Panc1 (cell line): ENCODE data around the gene ITPRID2. TPM values are rescaled to one million over a fixed set of nuclear protein-coding genes. Genes with fewer than 3 reads are reported as not detected.

Source experiments
- ATAC-seq: fragments of 200-7000 bp; cut with Tn5 transposase; 2 replicates; pipeline ENCODE4 v1.9.1; 2020; ENCODE audit warnings: mild to moderate bottlenecking, moderate library complexity
- BruUV-seq: library from RNA; stranded (reverse); fragments of 400-500 nt; replicated peaks from 2 replicates; lab custom pipeline; 2021; lab: Mats Ljungman, UMichigan
- CTCF ChIA-PET: fragments of 300-600 bp; sonication (Branson Sonifier 250); formaldehyde crosslinking; loops from one replicate; lab custom pipeline; 2022; ENCODE audit warnings: antibody characterized with exemption; lab: Charles Lee
- POLR2A ChIA-PET: fragments of 300-600 bp; sonication (Branson Sonifier 250); formaldehyde crosslinking; loops from one replicate; lab custom pipeline; 2022; ENCODE audit warnings: antibody characterized with exemption; lab: Charles Lee
- DNase-seq: peaks from one replicate; pipeline ENCODE4 v3.0.0-alpha.2; 2010; ENCODE audit warnings: low read depth, low spot score
- H3K27ac ChIP-seq: 2 replicates; pipeline ENCODE4 v1.5.1; 2011; ENCODE audit warnings: mild to moderate bottlenecking, low read length, inconsistent platforms
- H3K27me3 ChIP-seq: fragments of 200-500 bp; sonication (Bioruptor generic); 2 replicates; pipeline ENCODE4 v1.6.0; 2014; ENCODE audit warnings: low read length, inconsistent platforms; ENCODE audit not compliant: control insufficient read depth, insufficient read depth
- H3K36me3 ChIP-seq: fragments of 200-500 bp; sonication (Bioruptor generic); 2 replicates; pipeline ENCODE4 v1.5.1; 2014; ENCODE audit warnings: inconsistent platforms, mild to moderate bottlenecking, low read length, moderate library complexity; ENCODE audit not compliant: control insufficient read depth, insufficient read depth
- H3K4me1 ChIP-seq: 2 replicates; pipeline ENCODE4 v1.5.1; 2011; ENCODE audit warnings: inconsistent platforms, mild to moderate bottlenecking, low read length, moderate library complexity; ENCODE audit not compliant: control insufficient read depth, insufficient read depth
- H3K4me3 ChIP-seq, 2 experiments: 2 replicates each; pipeline ENCODE4 v1.5.1; 2011 to 2012; ENCODE audit warnings: low read depth in 2 of 2, low read length in 2 of 2, mild to moderate bottlenecking in 2 of 2, inconsistent platforms in 1 of 2, moderate library complexity in 1 of 2
- H3K9me3 ChIP-seq: fragments of 200-500 bp; sonication (Bioruptor generic); 2 replicates; pipeline ENCODE4 v1.5.1; 2014; ENCODE audit warnings: low read depth, mild to moderate bottlenecking, inconsistent platforms, low read length, moderate library complexity; ENCODE audit not compliant: control insufficient read depth, insufficient read depth
- POLR2AphosphoS5 ChIP-seq: IDR thresholded peaks from 2 replicates; pipeline ENCODE4 v1.6.1; 2012; ENCODE audit warnings: mild to moderate bottlenecking, low read depth, low read length, moderate library complexity
- SIN3A ChIP-seq: IDR thresholded peaks from 2 replicates; pipeline ENCODE4 v1.6.1; 2012; ENCODE audit warnings: low read depth, mild to moderate bottlenecking, low read length, moderate library complexity, borderline replicate concordance; ENCODE audit not compliant: insufficient read depth
- TCF7L2 ChIP-seq: IDR thresholded peaks from 2 replicates; pipeline ENCODE4 v1.6.1; 2011; ENCODE audit warnings: mild to moderate bottlenecking, low read depth, low read length, inconsistent platforms
- in situ Hi-C: cut with HindIII; loops from 2 replicates; pipeline ENCODE4 v1.10.0; 2016; ENCODE audit warnings: low sequenced_read_pairs, low pct_unique_long_range_greater_than_20kb
- intact Hi-C: fragments of 100-400 bp; cut with micrococcal nuclease; formaldehyde crosslinking; loops from one replicate; pipeline ENCODE4 v1.10.0; 2022; ENCODE audit not compliant: unreplicated experiment
- total RNA-seq: library from RNA; stranded (reverse); gene quantifications from one replicate; pipeline ENCODE4 v1.2.1, GENCODE V29; 2021; ENCODE audit not compliant: unreplicated experiment
- TF ChIP-seq, protein P1 (sequence below): fragments of 450-650 bp; IDR thresholded peaks from 2 replicates; pipeline ENCODE4 v1.5.1; 2017; ENCODE audit warnings: mild to moderate bottlenecking
- TF ChIP-seq, protein P2 (sequence below), 2 experiments: IDR thresholded peaks; 2 replicates each; pipeline ENCODE4 v1.6.1; 2011 to 2012; ENCODE audit warnings: low read depth in 2 of 2, control low read depth in 1 of 2, low read length in 1 of 2, mild to moderate bottlenecking in 1 of 2, moderate library complexity in 1 of 2; ENCODE audit not compliant: insufficient read depth in 1 of 2

ITPRID2 gene
- total RNA-seq, 1 experiment from 2014 or later: 261 TPM

- BruUV-seq: no TSS peak
- Histone ChIP-seq H3K9me3 (no peaks in the 10 kb centered on the region), H3K4me1 (peaks cover 37% of the 10 kb centered on the region), H3K27me3 (no peaks in the 10 kb centered on the region), H3K27ac (peak overlapping the region; percentile 95), H3K4me3 (peak overlapping the region in 1 of 2 experiments; percentile 5; a peak in 1 of 4 replicates), H3K36me3 (peaks cover 19% of the 10 kb centered on the region)
- DNase-seq (no peak), ATAC-seq (no peak)
- in situ Hi-C loops (loop anchor here (10.0 kb wide), 1 partner anchor 135 kb away; no protein-coding TSS in a partner anchor), intact Hi-C loops (loop anchor here (5.0 kb wide), 2 partner anchors 97 to 147 kb away; no protein-coding TSS in a partner anchor)
- POLR2A ChIA-PET: interaction anchor here (1.0 kb wide), 1 partner anchor 9 kb away, joined by 4 read pairs; no protein-coding TSS in a partner anchor
- no peak for TF ChIP-seq TCF7L2
- TF ChIP-seq POLR2AphosphoS5: no peak
- no peak for TF ChIP-seq SIN3A
- TF ChIP-seq, protein P1, sequence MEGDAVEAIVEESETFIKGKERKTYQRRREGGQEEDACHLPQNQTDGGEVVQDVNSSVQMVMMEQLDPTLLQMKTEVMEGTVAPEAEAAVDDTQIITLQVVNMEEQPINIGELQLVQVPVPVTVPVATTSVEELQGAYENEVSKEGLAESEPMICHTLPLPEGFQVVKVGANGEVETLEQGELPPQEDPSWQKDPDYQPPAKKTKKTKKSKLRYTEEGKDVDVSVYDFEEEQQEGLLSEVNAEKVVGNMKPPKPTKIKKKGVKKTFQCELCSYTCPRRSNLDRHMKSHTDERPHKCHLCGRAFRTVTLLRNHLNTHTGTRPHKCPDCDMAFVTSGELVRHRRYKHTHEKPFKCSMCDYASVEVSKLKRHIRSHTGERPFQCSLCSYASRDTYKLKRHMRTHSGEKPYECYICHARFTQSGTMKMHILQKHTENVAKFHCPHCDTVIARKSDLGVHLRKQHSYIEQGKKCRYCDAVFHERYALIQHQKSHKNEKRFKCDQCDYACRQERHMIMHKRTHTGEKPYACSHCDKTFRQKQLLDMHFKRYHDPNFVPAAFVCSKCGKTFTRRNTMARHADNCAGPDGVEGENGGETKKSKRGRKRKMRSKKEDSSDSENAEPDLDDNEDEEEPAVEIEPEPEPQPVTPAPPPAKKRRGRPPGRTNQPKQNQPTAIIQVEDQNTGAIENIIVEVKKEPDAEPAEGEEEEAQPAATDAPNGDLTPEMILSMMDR: no peak
- TF ChIP-seq, protein P2, sequence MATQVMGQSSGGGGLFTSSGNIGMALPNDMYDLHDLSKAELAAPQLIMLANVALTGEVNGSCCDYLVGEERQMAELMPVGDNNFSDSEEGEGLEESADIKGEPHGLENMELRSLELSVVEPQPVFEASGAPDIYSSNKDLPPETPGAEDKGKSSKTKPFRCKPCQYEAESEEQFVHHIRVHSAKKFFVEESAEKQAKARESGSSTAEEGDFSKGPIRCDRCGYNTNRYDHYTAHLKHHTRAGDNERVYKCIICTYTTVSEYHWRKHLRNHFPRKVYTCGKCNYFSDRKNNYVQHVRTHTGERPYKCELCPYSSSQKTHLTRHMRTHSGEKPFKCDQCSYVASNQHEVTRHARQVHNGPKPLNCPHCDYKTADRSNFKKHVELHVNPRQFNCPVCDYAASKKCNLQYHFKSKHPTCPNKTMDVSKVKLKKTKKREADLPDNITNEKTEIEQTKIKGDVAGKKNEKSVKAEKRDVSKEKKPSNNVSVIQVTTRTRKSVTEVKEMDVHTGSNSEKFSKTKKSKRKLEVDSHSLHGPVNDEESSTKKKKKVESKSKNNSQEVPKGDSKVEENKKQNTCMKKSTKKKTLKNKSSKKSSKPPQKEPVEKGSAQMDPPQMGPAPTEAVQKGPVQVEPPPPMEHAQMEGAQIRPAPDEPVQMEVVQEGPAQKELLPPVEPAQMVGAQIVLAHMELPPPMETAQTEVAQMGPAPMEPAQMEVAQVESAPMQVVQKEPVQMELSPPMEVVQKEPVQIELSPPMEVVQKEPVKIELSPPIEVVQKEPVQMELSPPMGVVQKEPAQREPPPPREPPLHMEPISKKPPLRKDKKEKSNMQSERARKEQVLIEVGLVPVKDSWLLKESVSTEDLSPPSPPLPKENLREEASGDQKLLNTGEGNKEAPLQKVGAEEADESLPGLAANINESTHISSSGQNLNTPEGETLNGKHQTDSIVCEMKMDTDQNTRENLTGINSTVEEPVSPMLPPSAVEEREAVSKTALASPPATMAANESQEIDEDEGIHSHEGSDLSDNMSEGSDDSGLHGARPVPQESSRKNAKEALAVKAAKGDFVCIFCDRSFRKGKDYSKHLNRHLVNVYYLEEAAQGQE (IDR thresholded peaks at IDR 0.05; ENCODE audit: insufficient read depth in 1 of 2, low read depth in 2 of 2, low read length in 1 of 2): no peak
- CTCF ChIA-PET: no interaction called here
Observed at GRCh38 chr2:181889776-181890175, 1.8 kb upstream of the ITPRID2 start.

- ChIA-PET POLR2A (interaction anchor here (1.0 kb wide), 1 partner anchor 9 kb away, joined by 4 read pairs; no protein-coding TSS in a partner anchor), CTCF (no interaction called here)
- TF ChIP-seq, protein P2 (IDR thresholded peaks at IDR 0.05; ENCODE audit: insufficient read depth in 1 of 2, low read depth in 2 of 2, low read length in 1 of 2): no peak
- no peak for TF ChIP-seq POLR2AphosphoS5
- TF ChIP-seq SIN3A: no peak
- H3K9me3 ChIP-seq: no peaks in the 10 kb centered on the region
- intact Hi-C loops: loop anchor here (5.0 kb wide), 2 partner anchors 98 to 148 kb away; no protein-coding TSS in a partner anchor
- H3K27me3 ChIP-seq: no peaks in the 10 kb centered on the region
- peak overlapping the region; percentile 95 for H3K27ac ChIP-seq
- H3K4me1 ChIP-seq: peaks cover 41% of the 10 kb centered on the region
- H3K4me3 ChIP-seq: no peak overlapping the region; a peak in 1 of 4 replicates
- no peak for ATAC-seq
- no TSS peak for BruUV-seq
- in situ Hi-C loops: loop anchor here (10.0 kb wide), 1 partner anchor 135 kb away; no protein-coding TSS in a partner anchor
- H3K36me3 ChIP-seq: peaks cover 23% of the 10 kb centered on the region
- DNase-seq: no peak
Observed at GRCh38 chr2:181890271-181890670, 1.3 kb upstream of the ITPRID2 start.
